ENCODE measurements around the gene PRSS57. TPM values are rescaled to one million over a fixed set of nuclear protein-coding genes. Genes with fewer than 3 reads are reported as not detected.

PRSS57 gene
- total RNA-seq, 1 donor from 2014 or later: not detected

DNA sequence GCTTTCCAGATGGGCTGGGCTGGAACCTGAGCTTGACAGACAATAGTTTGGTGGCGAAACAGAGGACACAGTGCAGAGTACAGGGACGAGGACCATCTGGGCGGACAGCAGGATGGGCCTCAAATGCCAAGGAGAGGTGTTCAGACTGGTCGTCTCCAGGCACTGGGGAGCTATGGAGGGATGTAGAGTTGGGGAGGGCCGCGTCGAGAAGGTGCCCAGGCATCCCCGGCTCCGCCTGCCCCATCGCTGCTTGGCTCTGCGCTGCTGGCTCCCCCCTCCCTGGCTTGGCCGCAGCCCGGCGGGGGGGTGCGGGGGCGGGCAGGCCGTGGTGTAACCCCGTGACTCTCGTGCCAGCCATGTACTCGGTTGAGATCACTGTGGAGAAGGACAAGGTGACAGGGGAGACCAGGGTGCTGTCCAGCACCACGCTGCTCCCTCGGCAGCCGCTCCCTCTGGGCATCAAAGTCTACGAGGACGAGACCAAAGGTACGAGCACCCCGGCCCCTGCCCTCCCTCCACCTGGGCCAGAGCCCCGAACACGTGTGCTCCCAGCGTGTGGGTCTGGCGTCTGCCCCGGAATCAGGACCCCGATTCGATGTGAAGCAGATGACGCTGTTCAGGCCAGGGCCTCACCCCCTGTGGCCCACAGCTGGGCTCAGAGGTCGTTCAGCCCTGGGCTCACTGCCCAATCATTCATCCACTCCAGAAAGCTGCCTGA is 44.9 kb upstream of the PRSS57 start:
- H3K27ac ChIP-seq: no peak overlapping the region
- H3K36me3 ChIP-seq: no peaks in the 10 kb centered on the region
- intact Hi-C loops (cut with DNase I): no loop called here
- no peak overlapping the region for H3K4me3 ChIP-seq
- no peaks in the 10 kb centered on the region for H3K4me1 ChIP-seq
- peaks cover 0 to 14% of the 10 kb centered on the region in 2 donors for H3K9me3 ChIP-seq
- no peak for TF ChIP-seq CTCF (IDR thresholded peaks at IDR 0.05)
- H3K27me3 ChIP-seq: no peaks in the 10 kb centered on the region
- no peak for DNase-seq (ENCODE audit: low spot score in 2 of 2)

DNA sequence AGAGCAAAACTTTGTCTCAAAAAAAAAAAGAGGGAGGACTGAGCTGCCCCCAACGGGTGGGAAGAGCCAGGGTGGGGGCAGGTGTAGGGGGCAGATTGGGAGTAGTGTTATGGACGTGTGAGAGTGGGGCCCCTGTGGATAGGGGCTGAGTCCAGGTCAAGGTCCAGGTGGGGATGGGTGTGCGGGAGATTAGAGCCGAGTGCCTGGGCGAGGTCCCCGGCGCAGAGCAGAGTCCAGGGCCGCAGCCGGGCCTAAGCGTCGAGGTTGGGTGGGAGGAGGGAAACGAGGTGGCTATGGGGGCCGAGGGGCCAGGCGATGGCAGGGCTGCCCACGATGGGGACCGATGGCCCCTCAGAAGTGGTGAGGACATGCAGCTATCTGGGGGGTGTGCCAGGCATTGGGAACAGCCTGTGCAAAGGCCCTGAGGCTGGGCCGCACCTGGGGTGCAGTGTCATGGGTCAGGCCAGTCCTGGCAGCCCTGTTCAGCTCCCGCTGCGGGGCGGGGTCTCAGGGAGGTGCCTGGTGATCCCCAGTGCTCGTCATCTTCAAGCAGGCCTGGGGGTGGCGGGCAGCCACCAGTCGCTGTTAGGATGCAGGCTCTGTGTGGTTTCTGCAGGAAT is 43.4 kb upstream of the PRSS57 start:
- Histone ChIP-seq H3K9me3 (peaks cover 0 to 2% of the 10 kb centered on the region in 2 donors), H3K27me3 (no peaks in the 10 kb centered on the region), H3K27ac (no peak overlapping the region), H3K36me3 (no peaks in the 10 kb centered on the region), H3K4me3 (no peak overlapping the region), H3K4me1 (no peaks in the 10 kb centered on the region)
- DNase-seq (ENCODE audit: low spot score in 2 of 2): no peak
- no peak for TF ChIP-seq CTCF (IDR thresholded peaks at IDR 0.05)
- intact Hi-C loops (cut with DNase I): no loop called here

DNA sequence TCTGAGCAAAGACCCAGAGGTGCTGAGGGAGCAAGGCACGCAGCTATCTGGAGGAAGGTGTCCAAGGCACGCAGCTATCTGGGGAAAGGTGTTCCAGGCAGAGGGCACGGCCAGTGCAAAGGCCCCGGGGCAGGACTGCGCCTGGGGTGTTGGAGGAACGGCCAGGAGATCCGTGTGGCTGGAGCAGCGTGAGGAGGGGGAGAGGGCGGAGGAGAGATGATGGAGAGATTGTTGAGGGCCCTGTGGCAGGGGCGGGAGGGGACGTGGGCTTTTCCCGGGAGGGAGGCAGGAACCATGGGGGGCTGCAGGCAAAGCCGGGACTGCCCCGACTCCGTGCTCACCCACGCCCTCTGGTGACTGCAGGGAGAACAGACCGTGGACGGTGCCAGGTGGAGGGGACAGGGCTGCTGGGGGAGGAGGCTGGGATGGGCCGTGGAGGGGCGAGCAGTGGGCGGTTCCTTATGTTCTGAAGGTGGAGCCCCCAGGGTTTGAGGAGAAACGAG is 42.4 kb upstream of the PRSS57 start:
- H3K27me3 ChIP-seq: no peaks in the 10 kb centered on the region
- peak in 2 of 3 experiments; percentile 41 to 51 for TF ChIP-seq CTCF (IDR thresholded peaks at IDR 0.05)
- intact Hi-C loops (cut with DNase I): no loop called here
- H3K9me3 ChIP-seq: no peaks in the 10 kb centered on the region
- H3K4me3 ChIP-seq: no peak overlapping the region
- H3K27ac ChIP-seq: no peak overlapping the region
- DNase-seq (ENCODE audit: low spot score in 2 of 2): no peak
- H3K36me3 ChIP-seq: no peaks in the 10 kb centered on the region
- no peaks in the 10 kb centered on the region for H3K4me1 ChIP-seq

DNA sequence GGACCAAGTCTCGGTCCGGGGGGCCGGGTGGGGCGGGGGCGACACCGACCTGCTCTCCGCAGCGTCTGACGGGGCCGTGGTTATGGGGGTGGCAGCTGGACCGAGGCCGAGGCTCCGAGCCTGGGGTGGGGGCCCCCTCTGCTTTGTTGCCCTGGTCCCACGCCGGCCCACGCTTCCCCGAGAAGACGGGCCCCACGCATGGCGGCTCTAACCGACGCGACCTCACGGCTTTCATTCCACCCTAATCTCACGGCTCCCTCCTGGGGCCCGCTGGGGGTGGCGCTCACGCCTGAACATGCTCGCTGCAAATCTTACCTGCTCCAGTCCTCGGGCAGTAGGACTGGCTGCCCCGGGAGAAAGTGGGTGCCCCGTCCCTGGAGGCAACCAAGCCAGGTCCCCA is 40.9 kb upstream of the PRSS57 start:
- intact Hi-C loops (cut with DNase I): no loop called here
- no peaks in the 10 kb centered on the region for H3K36me3 ChIP-seq

DNA sequence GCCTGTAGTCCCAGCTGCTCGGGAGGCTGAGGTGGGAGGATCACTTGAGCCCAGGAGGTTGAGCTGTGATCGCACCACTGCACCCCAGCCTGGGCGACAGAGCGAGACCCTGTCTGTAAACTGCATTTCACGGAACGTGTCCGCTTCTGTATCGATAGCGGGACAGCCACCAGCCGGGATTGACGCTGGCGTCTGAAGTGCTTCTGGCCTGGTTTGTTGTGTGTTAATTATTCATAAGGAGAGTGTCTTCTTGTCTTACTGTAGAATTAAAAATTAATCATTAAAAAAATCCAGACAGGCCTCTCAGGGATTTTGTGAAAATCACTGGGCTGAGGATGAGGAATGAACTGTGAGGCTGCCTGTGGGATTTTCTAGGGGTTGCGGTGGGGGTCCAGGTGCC is 39.5 kb upstream of the PRSS57 start:
- no peak for TF ChIP-seq CTCF (IDR thresholded peaks at IDR 0.05)
- no peak for DNase-seq (ENCODE audit: low spot score in 2 of 2)
- Histone ChIP-seq H3K36me3 (no peaks in the 10 kb centered on the region), H3K9me3 (no peaks in the 10 kb centered on the region), H3K27ac (no peak overlapping the region), H3K27me3 (no peaks in the 10 kb centered on the region), H3K4me3 (no peak overlapping the region), H3K4me1 (no peaks in the 10 kb centered on the region)
- intact Hi-C loops (cut with DNase I): loop anchor here (1.0 to 5.0 kb wide), 2 partner anchors 52 to 69 kb away; no protein-coding TSS in a partner anchor

More for the DNA sequence above, 40.9 kb upstream of the PRSS57 start:
- TF ChIP-seq CTCF (IDR thresholded peaks at IDR 0.05): no peak
- no peak for DNase-seq (ENCODE audit: low spot score in 2 of 2)
- Histone ChIP-seq H3K27me3 (no peaks in the 10 kb centered on the region), H3K27ac (no peak overlapping the region), H3K4me3 (no peak overlapping the region), H3K4me1 (no peaks in the 10 kb centered on the region), H3K9me3 (no peaks in the 10 kb centered on the region)
